ENCODE measurements around the gene ZMYND8. TPM values are rescaled to one million over a fixed set of nuclear protein-coding genes. Genes with fewer than 3 reads are reported as not detected.

Gene ZMYND8
- total and polyA plus RNA-seq, 2 of the 8 experiments (the other 6 are each of a cell fraction or from before 2014, with no cell fraction given): 50.5 to 163 TPM

- TF ChIP-seq E2F6 (IDR thresholded peaks at IDR 0.05): no peak
- no peak for TF ChIP-seq HDAC6 (IDR thresholded peaks at IDR 0.05; ENCODE audit: low read depth, low read length)
- no peak for TF ChIP-seq PHF8 (conservative IDR thresholded peaks at IDR 0.05; ENCODE audit: low read depth, low read length)
Observed at GRCh38 chr20:47195573-47195972, 160.9 kb downstream of the ZMYND8 start (continued).

All from H1 (cell line).